ENCODE data around the gene ITPRIPL2.

Gene ITPRIPL2

GRCh38 chr16:19123535-19124178, 9.9 kb downstream of the ITPRIPL2 start:
- no peak for DNase-seq

- DNase-seq, result peak; percentile 5
Observed at GRCh38 chr16:19126300-19126699, 12.5 kb downstream of the ITPRIPL2 start.

GRCh38 chr16:19127205-19127604, 13.4 kb downstream of the ITPRIPL2 start:
- DNase-seq, result no peak

- DNase-seq, result no peak
Observed at GRCh38 chr16:19127674-19128131, 13.9 kb downstream of the ITPRIPL2 start.

- no peak for DNase-seq
Observed at GRCh38 chr16:19128454-19129200, 14.9 kb downstream of the ITPRIPL2 start.

- DNase-seq, result no peak
Observed at GRCh38 chr16:19130385-19130784, 16.6 kb downstream of the ITPRIPL2 start.

- DNase-seq, result peak; percentile 43
Observed at GRCh38 chr16:19130852-19131824, 17.4 kb downstream of the ITPRIPL2 start.

- DNase-seq, result no peak
Observed at GRCh38 chr16:19131825-19132218, 18.1 kb downstream of the ITPRIPL2 start.

- no peak for DNase-seq
Observed at GRCh38 chr16:19132255-19132654, 18.5 kb downstream of the ITPRIPL2 start.

- peak; percentile 9 for DNase-seq
Observed at GRCh38 chr16:19132898-19133297, 19.1 kb downstream of the ITPRIPL2 start.

- DNase-seq, result no peak
Observed at GRCh38 chr16:19133600-19133999, 19.8 kb downstream of the ITPRIPL2 start.

- DNase-seq, result no peak
Observed at GRCh38 chr16:19135201-19135842, 21.6 kb downstream of the ITPRIPL2 start.

GRCh38 chr16:19135896-19136438, 22.2 kb downstream of the ITPRIPL2 start:
- peak; percentile 49 for DNase-seq

GRCh38 chr16:19136549-19137196, 22.9 kb downstream of the ITPRIPL2 start:
- DNase-seq, result no peak

- no peak for DNase-seq
Observed at GRCh38 chr16:19137201-19138128, 23.7 kb downstream of the ITPRIPL2 start.

GRCh38 chr16:19138601-19139000, 24.8 kb downstream of the ITPRIPL2 start:
- DNase-seq, result peak; percentile 77

- no peak for DNase-seq
Observed at GRCh38 chr16:19139436-19140091, 25.8 kb downstream of the ITPRIPL2 start.

- no peak for DNase-seq
Observed at GRCh38 chr16:19140396-19140795, 26.6 kb downstream of the ITPRIPL2 start.

- DNase-seq, result no peak
Observed at GRCh38 chr16:19142939-19143598, 29.3 kb downstream of the ITPRIPL2 start.

GRCh38 chr16:19143599-19143956, 29.8 kb downstream of the ITPRIPL2 start:
- no peak for DNase-seq
